HFFc6 (cell line): ENCODE measurements around the gene NUP160. TPM values are rescaled to one million over a fixed set of nuclear protein-coding genes. Genes with fewer than 3 reads are reported as not detected.

Experiments used
- DNase-seq: peaks from one replicate; pipeline ENCODE4 v3.0.0-alpha.2; 2018
- H3K27ac Mint-ChIP-seq: 2 replicates; pipeline ENCODE4 v1.8.0; 2020; ENCODE audit warnings: mild to moderate bottlenecking, mixed read lengths
- H3K27me3 Mint-ChIP-seq: 2 replicates; pipeline ENCODE4 v1.8.0; 2021; ENCODE audit warnings: mild to moderate bottlenecking, moderate library complexity, mixed read lengths; ENCODE audit not compliant: insufficient read depth
- H3K36me3 Mint-ChIP-seq: 2 replicates; pipeline ENCODE4 v1.8.0; 2021; ENCODE audit warnings: low read depth, mixed read lengths
- H3K4me1 Mint-ChIP-seq: 2 replicates; pipeline ENCODE4 v1.8.0; 2020; ENCODE audit warnings: low read depth, mixed read lengths
- H3K4me3 Mint-ChIP-seq: 2 replicates; pipeline ENCODE4 v1.8.0; 2020; ENCODE audit warnings: mild to moderate bottlenecking, moderate library complexity, mixed read lengths
- H3K9me3 Mint-ChIP-seq: 2 replicates; pipeline ENCODE4 v1.8.0; 2020; ENCODE audit warnings: mild to moderate bottlenecking, mixed read lengths
- CTCF ChIP-seq: fragments of 200-600 bp; sonication (generic); IDR thresholded peaks from 2 replicates; pipeline ENCODE4 v1.5.0; 2021; ENCODE audit warnings: antibody characterized with exemption, mild to moderate bottlenecking
- total RNA-seq, 6 experiments: library from RNA; stranded (reverse); fragmentation: NEBNext Ultra II Directional; extraction: Animal tissue kit (Norgen Biotek cat#: 25700); gene quantifications; 2 replicates in 1 of 6; 3 replicates in 5 of 6; pipeline ENCODE4 v1.2.3, GENCODE V29; 2021

The NUP160 gene
- total RNA-seq, 6 experiments from 2014 or later, result 18.1 to 23.1 (median 20.0) TPM

GRCh38 chr11:47732271-47732670, 115.9 kb downstream of the NUP160 start:
- Mint-ChIP-seq H3K36me3 (peaks cover 46% of the 10 kb centered on the region), H3K27ac (no peak overlapping the region), H3K4me1 (no peaks in the 10 kb centered on the region), H3K27me3 (no peaks in the 10 kb centered on the region), H3K4me3 (no peak overlapping the region), H3K9me3 (no peaks in the 10 kb centered on the region)
- no peak for TF ChIP-seq CTCF
- no peak for DNase-seq

DNA sequence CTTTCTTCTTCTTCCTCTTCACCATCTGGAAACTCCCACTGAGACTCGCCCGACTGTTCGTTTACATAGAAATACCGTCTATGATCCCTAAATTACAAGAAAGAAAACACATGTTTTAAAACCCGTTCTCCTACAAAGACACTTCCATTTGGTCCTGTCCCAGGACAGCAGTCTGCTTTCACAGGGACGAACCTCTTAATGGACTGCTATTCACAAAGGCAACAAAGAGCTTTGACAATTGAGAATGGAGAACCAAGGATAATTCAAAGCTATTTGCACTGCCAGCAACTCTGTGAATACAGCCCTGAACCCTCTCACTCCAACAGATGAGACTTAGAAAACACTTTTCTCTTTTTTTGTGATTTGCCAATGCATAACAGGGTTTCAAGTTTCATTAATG, 116.7 kb downstream of the NUP160 start:
- H3K27ac Mint-ChIP-seq, result no peak overlapping the region
- no peaks in the 10 kb centered on the region for H3K27me3 Mint-ChIP-seq
- peaks cover 41% of the 10 kb centered on the region for H3K36me3 Mint-ChIP-seq
- no peak for DNase-seq
- TF ChIP-seq CTCF, result no peak
- H3K4me3 Mint-ChIP-seq, result no peak overlapping the region
- H3K4me1 Mint-ChIP-seq, result no peaks in the 10 kb centered on the region
- H3K9me3 Mint-ChIP-seq, result no peaks in the 10 kb centered on the region

Other genes with a start within 250 kb of the NUP160 start
- 100 to 1,000 TPM; 132 to 163 (median 143) TPM for gene MTCH2, start 205.8 kb downstream of the NUP160 start, total RNA-seq
- 1 to 10 TPM in 4 of 6 experiments, under 1 TPM in 2; 0.71 to 1.8 (median 1.2) TPM for gene AGBL2, start 133.0 kb downstream of the NUP160 start, total RNA-seq
- 10 to 100 TPM; 41.4 to 43.6 (median 42.3) TPM for gene FNBP4, start 81.0 kb downstream of the NUP160 start, total RNA-seq
- gene PTPRJ, start 132.2 kb upstream of the NUP160 start, total RNA-seq, result 10 to 100 TPM; 15.7 to 20.8 (median 19.2) TPM